ENCODE data around the gene CEP95.

DNA sequence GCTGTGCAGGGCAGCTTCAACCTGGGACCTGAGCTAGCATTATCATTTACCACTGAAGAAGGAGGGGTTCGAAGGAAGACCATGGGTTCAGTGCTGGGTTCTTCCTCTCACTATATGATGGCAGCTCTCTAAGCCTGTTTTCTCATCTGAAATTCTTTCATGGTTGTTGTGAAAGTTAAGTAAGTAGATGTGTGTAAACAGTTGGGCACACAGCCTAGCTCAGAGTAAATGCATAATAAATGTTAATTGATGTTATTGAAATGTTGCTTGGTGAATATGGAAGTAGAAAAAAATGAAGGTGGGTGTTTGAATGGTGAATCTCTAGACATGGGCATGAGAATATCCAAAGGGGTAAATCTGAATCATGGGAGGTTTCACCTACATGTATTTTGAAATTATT is 9.1 kb downstream of the CEP95 start:
- TF ChIP-seq, protein P1, sequence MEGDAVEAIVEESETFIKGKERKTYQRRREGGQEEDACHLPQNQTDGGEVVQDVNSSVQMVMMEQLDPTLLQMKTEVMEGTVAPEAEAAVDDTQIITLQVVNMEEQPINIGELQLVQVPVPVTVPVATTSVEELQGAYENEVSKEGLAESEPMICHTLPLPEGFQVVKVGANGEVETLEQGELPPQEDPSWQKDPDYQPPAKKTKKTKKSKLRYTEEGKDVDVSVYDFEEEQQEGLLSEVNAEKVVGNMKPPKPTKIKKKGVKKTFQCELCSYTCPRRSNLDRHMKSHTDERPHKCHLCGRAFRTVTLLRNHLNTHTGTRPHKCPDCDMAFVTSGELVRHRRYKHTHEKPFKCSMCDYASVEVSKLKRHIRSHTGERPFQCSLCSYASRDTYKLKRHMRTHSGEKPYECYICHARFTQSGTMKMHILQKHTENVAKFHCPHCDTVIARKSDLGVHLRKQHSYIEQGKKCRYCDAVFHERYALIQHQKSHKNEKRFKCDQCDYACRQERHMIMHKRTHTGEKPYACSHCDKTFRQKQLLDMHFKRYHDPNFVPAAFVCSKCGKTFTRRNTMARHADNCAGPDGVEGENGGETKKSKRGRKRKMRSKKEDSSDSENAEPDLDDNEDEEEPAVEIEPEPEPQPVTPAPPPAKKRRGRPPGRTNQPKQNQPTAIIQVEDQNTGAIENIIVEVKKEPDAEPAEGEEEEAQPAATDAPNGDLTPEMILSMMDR (IDR thresholded peaks at IDR 0.05), result no peak
- no peak for TF ChIP-seq POLR2A (IDR thresholded peaks at IDR 0.05)
